ENCODE measurements around the gene HPF1.
"Not testable (repeated sequence)": the region's sequence is repeated elsewhere in the genome, so short reads cannot be mapped to it uniquely, and the experiment has no call there.

HPF1 gene

DNA sequence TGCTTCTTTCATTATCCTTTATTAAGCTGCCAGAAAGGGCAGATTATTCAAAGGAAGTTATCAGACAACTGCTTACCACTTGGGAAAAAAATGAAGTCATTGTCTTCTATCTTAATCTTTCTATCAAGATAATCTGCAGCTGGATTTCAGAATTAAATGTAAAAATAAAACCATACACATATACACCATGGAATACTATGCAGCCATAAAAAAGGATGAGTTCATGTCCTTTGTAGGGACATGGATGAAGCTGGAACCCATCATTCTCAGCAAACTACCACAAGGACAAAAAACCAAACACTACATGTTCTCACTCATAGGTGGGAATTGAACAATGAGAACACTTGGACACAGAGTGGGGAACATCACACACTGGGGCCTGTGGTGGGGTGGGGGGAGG lies 19.1 kb downstream of the HPF1 start:
- not testable (repeated sequence) for DNase-seq (ENCODE audit: low spot score)

DNA sequence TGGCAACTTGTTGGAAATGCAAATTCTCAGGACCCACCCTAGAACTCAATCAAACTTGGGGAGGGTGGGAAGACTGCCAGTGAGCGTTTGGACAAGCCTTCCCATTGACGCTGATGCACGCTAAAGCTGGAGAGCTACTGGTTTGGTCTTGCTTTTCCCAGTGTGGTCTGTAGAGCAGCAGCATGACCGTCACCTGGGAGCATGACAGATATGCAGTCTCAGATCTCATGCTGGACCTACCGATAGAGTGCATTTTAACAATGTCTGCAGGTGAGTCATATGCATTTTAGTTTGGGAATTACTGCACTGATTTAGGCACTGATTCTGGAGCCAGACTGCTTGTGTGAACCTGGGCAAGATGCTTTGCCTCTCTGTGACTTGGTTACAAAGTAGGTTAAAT lies 27.2 kb downstream of the HPF1 start:
- DNase-seq (ENCODE audit: low spot score): no peak

DNA sequence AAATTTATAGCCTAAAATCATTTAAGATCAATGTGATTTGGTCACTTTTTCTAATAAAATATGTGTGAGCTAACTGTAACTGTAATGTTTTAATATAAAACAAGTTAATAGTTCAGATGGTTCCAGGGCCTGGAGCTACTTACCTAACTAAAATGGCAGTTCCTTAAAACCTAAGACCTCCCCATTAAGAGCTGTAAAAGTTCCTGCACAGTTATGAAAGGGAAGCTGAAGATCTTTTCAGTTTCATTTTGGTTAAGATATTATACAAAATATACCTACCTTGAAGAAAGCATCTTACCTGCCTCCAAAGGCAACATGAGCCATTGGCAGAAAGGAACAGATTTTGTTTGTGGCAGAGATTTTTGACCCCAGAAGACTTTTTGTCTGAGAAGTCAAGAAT lies 30.1 kb downstream of the HPF1 start:
- DNase-seq (ENCODE audit: low spot score): no peak

GRCh38 chr4:169724260-169724659 lies 33.5 kb downstream of the HPF1 start:
- no peak for DNase-seq (ENCODE audit: low spot score)

- no peak for DNase-seq (ENCODE audit: low spot score)
These were observed 34.4 kb downstream of the HPF1 start for GRCh38 chr4:169723207-169723965.

DNA sequence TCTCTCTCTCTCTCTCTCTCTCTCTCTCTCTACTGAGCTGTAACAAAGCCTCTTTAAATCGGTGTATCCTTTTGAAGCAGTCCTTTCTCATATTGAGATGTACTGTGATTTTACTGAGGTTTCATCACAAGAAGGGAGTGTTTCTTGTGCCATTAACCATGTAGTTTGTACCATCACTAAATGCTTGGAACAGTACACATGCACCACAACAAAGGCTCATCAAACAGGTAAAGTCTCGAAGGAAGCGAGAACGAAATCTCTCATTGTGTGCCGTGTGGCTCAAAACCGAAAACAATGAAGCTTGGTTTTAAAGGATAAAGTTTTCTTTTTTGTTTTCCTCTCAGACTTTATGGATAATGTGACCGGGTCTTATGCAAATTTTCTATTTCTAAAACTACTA lies 37.2 kb downstream of the HPF1 start:
- DNase-seq (ENCODE audit: low spot score): no peak

GRCh38 chr4:169716677-169717076 lies 41.1 kb downstream of the HPF1 start:
- no peak for DNase-seq (ENCODE audit: low spot score)

DNA sequence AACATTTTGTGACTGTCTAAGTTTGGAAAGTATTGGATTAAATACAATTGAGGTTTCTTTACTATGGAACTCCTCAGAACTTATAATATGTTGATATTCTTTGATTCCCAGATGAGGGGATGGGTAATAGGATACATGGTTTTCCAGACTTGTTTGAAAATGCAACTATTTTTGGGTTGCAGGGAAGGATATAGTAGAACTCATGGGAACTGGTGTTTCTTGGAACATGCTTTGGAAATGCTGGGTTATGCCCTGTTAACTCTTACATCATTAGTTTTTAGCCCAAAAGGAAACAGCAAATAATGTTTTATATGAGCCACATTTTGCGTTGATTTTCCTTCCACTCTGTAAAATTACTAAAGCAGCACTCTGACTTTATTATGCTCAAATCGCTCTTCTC lies 41.9 kb downstream of the HPF1 start:
- DNase-seq (ENCODE audit: low spot score): no peak

GRCh38 chr4:169707958-169708643 lies 49.6 kb downstream of the HPF1 start:
- no peak for DNase-seq (ENCODE audit: low spot score)

DNA sequence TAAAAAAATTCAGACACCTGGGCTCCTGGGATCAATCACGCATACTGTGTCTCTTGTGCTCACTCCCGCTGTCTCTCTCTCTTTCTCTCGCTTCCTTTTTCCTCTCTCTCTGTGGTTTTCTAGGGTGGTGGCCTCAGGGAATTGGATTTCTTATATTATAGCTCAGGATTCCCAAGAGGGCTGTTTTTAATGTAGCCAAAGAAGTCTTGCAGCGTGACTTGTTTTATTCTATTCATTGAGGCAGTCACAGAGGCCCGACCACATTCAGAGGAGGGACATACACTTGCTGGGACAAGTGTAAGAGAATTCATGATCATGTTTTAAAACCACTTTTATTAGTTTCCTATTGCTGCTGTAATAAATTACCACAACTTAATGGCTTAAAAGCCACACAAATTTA lies 59.4 kb downstream of the HPF1 start:
- no peak for DNase-seq (ENCODE audit: low spot score)

DNA sequence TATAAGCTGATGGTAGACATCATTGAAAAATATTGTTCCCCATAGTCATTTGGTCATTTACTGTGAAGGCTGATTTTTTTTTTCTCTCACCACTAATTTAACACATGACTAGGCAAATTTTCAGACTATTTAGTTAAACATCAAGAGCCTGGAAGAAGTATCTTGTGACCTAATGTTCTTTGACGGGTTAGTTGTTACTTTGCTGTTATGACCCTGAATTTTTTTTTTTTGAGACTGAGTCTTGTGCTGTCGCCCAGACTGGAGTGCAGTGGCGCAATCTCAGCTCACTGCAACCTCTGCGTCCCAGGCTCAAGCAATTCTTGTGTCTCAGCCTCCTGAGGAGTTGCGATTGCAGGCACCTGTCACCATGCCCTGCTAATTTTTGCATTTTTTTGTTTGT lies 67.0 kb downstream of the HPF1 start:
- no peak for DNase-seq (ENCODE audit: low spot score)

GRCh38 chr4:169689681-169690080 lies 68.1 kb downstream of the HPF1 start:
- no peak for DNase-seq (ENCODE audit: low spot score)

GRCh38 chr4:169682372-169683047 lies 75.2 kb downstream of the HPF1 start:
- no peak for DNase-seq (ENCODE audit: low spot score)

All from SW480 (cell line).